ENCODE data around the gene SLC1A7.

Gene SLC1A7

GRCh38 chr1:53137729-53138128 lies 4.7 kb downstream of the SLC1A7 start:
- no peak for TF ChIP-seq HDGF (IDR thresholded peaks at IDR 0.05; ENCODE audit: borderline replicate concordance)
- TF ChIP-seq NFRKB (IDR thresholded peaks at IDR 0.05): no peak
- TF ChIP-seq L3MBTL2 (conservative IDR thresholded peaks at IDR 0.05): no peak
- TF ChIP-seq ARNT (IDR thresholded peaks at IDR 0.05): no peak
- no peak for TF ChIP-seq CTBP1 (IDR thresholded peaks at IDR 0.05; ENCODE audit: borderline replicate concordance)
- TF ChIP-seq FOXA1 (IDR thresholded peaks at IDR 0.05): no peak
- POLR2A ChIA-PET: no interaction called here
- CTCF ChIA-PET: interaction anchor here (1.7 kb wide), 1 partner anchor 10 kb away, joined by 5 read pairs; no protein-coding TSS in a partner anchor
- DNase-seq (ENCODE audit: extremely low spot score): no peak

GRCh38 chr1:53135735-53136114 lies 6.7 kb downstream of the SLC1A7 start:
- ChIA-PET POLR2A (no interaction called here), CTCF (no interaction called here)
- no peak for DNase-seq (ENCODE audit: extremely low spot score)
- TF ChIP-seq SP1 (IDR thresholded peaks at IDR 0.05) (no peak), LEF1 (IDR thresholded peaks at IDR 0.05; ENCODE audit: borderline replicate concordance) (no peak), ELF4 (IDR thresholded peaks at IDR 0.05) (no peak), ZNF384 (IDR thresholded peaks at IDR 0.05) (no peak), FOXM1 (IDR thresholded peaks at IDR 0.05; ENCODE audit: borderline replicate concordance) (no peak), SUZ12 (IDR thresholded peaks at IDR 0.05) (no peak), BHLHE40 (IDR thresholded peaks at IDR 0.05; ENCODE audit: borderline replicate concordance) (no peak), HDGF (IDR thresholded peaks at IDR 0.05; ENCODE audit: borderline replicate concordance) (no peak), CTBP1 (IDR thresholded peaks at IDR 0.05; ENCODE audit: borderline replicate concordance) (no peak), TARDBP (IDR thresholded peaks at IDR 0.05) (no peak), FOXA1 (IDR thresholded peaks at IDR 0.05) (no peak)

- ChIA-PET CTCF (no interaction called here), POLR2A (no interaction called here)
- DNase-seq (ENCODE audit: extremely low spot score): no peak
- TF ChIP-seq FOXA1 (IDR thresholded peaks at IDR 0.05): no peak
- no peak for TF ChIP-seq ELF4 (IDR thresholded peaks at IDR 0.05)
- TF ChIP-seq NFRKB (IDR thresholded peaks at IDR 0.05): no peak
- TF ChIP-seq BHLHE40 (IDR thresholded peaks at IDR 0.05; ENCODE audit: borderline replicate concordance): no peak
- TF ChIP-seq SUZ12 (IDR thresholded peaks at IDR 0.05): no peak
- no peak for TF ChIP-seq ZNF384 (IDR thresholded peaks at IDR 0.05)
- TF ChIP-seq FOXM1 (IDR thresholded peaks at IDR 0.05; ENCODE audit: borderline replicate concordance): no peak
- no peak for TF ChIP-seq L3MBTL2 (conservative IDR thresholded peaks at IDR 0.05)
- no peak for TF ChIP-seq TARDBP (IDR thresholded peaks at IDR 0.05)
- TF ChIP-seq ARNT (IDR thresholded peaks at IDR 0.05): no peak
- no peak for TF ChIP-seq FOXK2 (IDR thresholded peaks at IDR 0.05)
- no peak for TF ChIP-seq PKNOX1 (IDR thresholded peaks at IDR 0.05)
- TF ChIP-seq CTBP1 (IDR thresholded peaks at IDR 0.05; ENCODE audit: borderline replicate concordance): no peak
Observed at GRCh38 chr1:53134961-53135734, 7.3 kb downstream of the SLC1A7 start.

GRCh38 chr1:53134042-53134485 lies 8.4 kb downstream of the SLC1A7 start:
- ChIA-PET POLR2A (no interaction called here), CTCF (no interaction called here)
- no peak for DNase-seq (ENCODE audit: extremely low spot score)
- no peak for TF ChIP-seq FOXM1 (IDR thresholded peaks at IDR 0.05; ENCODE audit: borderline replicate concordance)
- no peak for TF ChIP-seq CTBP1 (IDR thresholded peaks at IDR 0.05; ENCODE audit: borderline replicate concordance)
- TF ChIP-seq HDGF (IDR thresholded peaks at IDR 0.05; ENCODE audit: borderline replicate concordance): no peak
- TF ChIP-seq TARDBP (IDR thresholded peaks at IDR 0.05): no peak
- no peak for TF ChIP-seq ELF4 (IDR thresholded peaks at IDR 0.05)
- no peak for TF ChIP-seq FOXK2 (IDR thresholded peaks at IDR 0.05)
- no peak for TF ChIP-seq LEF1 (IDR thresholded peaks at IDR 0.05; ENCODE audit: borderline replicate concordance)
- TF ChIP-seq BHLHE40 (IDR thresholded peaks at IDR 0.05; ENCODE audit: borderline replicate concordance): no peak
- no peak for TF ChIP-seq PKNOX1 (IDR thresholded peaks at IDR 0.05)
- no peak for TF ChIP-seq L3MBTL2 (conservative IDR thresholded peaks at IDR 0.05)
- no peak for TF ChIP-seq SP1 (IDR thresholded peaks at IDR 0.05)
- no peak for TF ChIP-seq SUZ12 (IDR thresholded peaks at IDR 0.05)
- no peak for TF ChIP-seq ZNF384 (IDR thresholded peaks at IDR 0.05)
- TF ChIP-seq ARNT (IDR thresholded peaks at IDR 0.05): no peak

- ChIA-PET CTCF (no interaction called here), POLR2A (no interaction called here)
- DNase-seq (ENCODE audit: extremely low spot score): no peak
- TF ChIP-seq SP1 (IDR thresholded peaks at IDR 0.05) (no peak), NFRKB (IDR thresholded peaks at IDR 0.05) (no peak), PKNOX1 (IDR thresholded peaks at IDR 0.05) (no peak), CTBP1 (IDR thresholded peaks at IDR 0.05; ENCODE audit: borderline replicate concordance) (no peak), FOXK2 (IDR thresholded peaks at IDR 0.05) (no peak), SUZ12 (IDR thresholded peaks at IDR 0.05) (no peak), FOXM1 (IDR thresholded peaks at IDR 0.05; ENCODE audit: borderline replicate concordance) (no peak), BHLHE40 (IDR thresholded peaks at IDR 0.05; ENCODE audit: borderline replicate concordance) (no peak), ARNT (IDR thresholded peaks at IDR 0.05) (no peak), HDGF (IDR thresholded peaks at IDR 0.05; ENCODE audit: borderline replicate concordance) (no peak)
Observed at GRCh38 chr1:53133261-53134041, 9.0 kb downstream of the SLC1A7 start.

Measured in HEK293T (cell line).